Pancreas (tissue), 10 donors: ENCODE data around the gene EBF3. TPM values are rescaled to one million over a fixed set of nuclear protein-coding genes. Genes with fewer than 3 reads are reported as not detected.

Source experiments
- ATAC-seq, 4 donors: fragments of 200-7000 bp; cut with Tn5 transposase; one replicate each; pipeline versions ENCODE4 v1.8.0 to v1.9.1; 2020; ENCODE audit warnings: mild to moderate bottlenecking in 4 of 4, moderate library complexity in 4 of 4
- DNase-seq, 6 donors: peaks; one replicate each; pipeline ENCODE4 v3.0.0-alpha.2; 2020
- FAIRE-seq: peaks from 2 replicates; lab custom pipeline; 2012; peaks lifted over from hg19 to GRCh38; lab: Jason Lieb, UNC
- H3K27ac ChIP-seq, 4 donors: fragments of 200-600 bp; sonication (generic); 1 replicate in 3 of 4; 2 replicates in 1 of 4; pipeline versions ENCODE4 v1.5.0 to v1.8.0; 2020
- H3K27me3 ChIP-seq, 4 donors: fragments of 200-600 bp; one replicate each; pipeline ENCODE4 v1.8.0; 2021
- H3K36me3 ChIP-seq, 3 donors: fragments of 200-600 bp; sonication (generic) in 1 of 3; one replicate each; pipeline versions ENCODE4 v1.5.0 to v1.8.0; 2020 to 2021
- H3K4me1 ChIP-seq, 3 donors: fragments of 200-600 bp; one replicate each; pipeline ENCODE4 v1.8.0; 2021
- H3K4me3 ChIP-seq, 4 donors: fragments of 200-600 bp; sonication (generic) in 2 of 4; one replicate each; pipeline versions ENCODE4 v1.5.0 to v1.8.0; 2020 to 2021
- H3K9me3 ChIP-seq, 4 donors: fragments of 200-600 bp; one replicate each; pipeline ENCODE4 v1.8.0; 2021
- WGBS, 2 donors: extraction: QIAGEN DNeasy Blood & Tissue Kit; methylation state at CpG; one replicate each; pipeline ENCODE4 v1.1.7; 2013; 5-methylcytosine and 5-hydroxymethylcytosine counted together
- intact Hi-C, 3 donors: fragments of 100-400 bp; cut with DNase I; formaldehyde crosslinking; loops; one replicate each; pipeline versions ENCODE4 v1.11.1 to v1.14.2; 2022
- polyA plus RNA-seq, 2 donors: library from polyadenylated mRNA; stranded (reverse); fragments of 200-250 nt; gene quantifications; one replicate each; pipeline ENCODE4 v1.2.3, GENCODE V29; 2013
- total RNA-seq, 6 donors: library from RNA; stranded (reverse); fragmentation: NEBNext Ultra II Directional in 4 of 6; extraction: Animal tissue kit (Norgen Biotek cat#: 25700) in 4 of 6; gene quantifications; one replicate each; pipeline versions ENCODE4 v1.2.1 to v1.2.4, GENCODE V29; 2021 to 2023
- TF ChIP-seq, protein P1 (sequence below), 4 donors: fragments of 200-600 bp; sonication (generic) in 3 of 4; IDR thresholded peaks; one replicate each; pipeline versions ENCODE4 v1.5.0 to v1.8.0; 2021; ENCODE audit warnings: antibody characterized with exemption in 4 of 4
- donor health status: healthy with polysubstance abuse.
- donor health status: DM: no; HTN: no; CAD: no; lungs with moderate emphysema.
- donor health status: DM: no; HTN: no; CAD: no.
- donor health status: control.
- donor health status: control.
- donor health status: Bipolar disorder and iron deficiency.
- donor health status: DM: yes; HTN: yes; CAD: no.
- donor health status: DM: no; HTN: no; CAD: no.
- donor health status: DM: no; HTN: no; CAD: no.
- donor health status: DM: yes; HTN: yes; CAD: no.

EBF3 gene
- total and polyA plus RNA-seq, 8 donors, result 0.47 to 1.5 (median 1.1) TPM

DNA sequence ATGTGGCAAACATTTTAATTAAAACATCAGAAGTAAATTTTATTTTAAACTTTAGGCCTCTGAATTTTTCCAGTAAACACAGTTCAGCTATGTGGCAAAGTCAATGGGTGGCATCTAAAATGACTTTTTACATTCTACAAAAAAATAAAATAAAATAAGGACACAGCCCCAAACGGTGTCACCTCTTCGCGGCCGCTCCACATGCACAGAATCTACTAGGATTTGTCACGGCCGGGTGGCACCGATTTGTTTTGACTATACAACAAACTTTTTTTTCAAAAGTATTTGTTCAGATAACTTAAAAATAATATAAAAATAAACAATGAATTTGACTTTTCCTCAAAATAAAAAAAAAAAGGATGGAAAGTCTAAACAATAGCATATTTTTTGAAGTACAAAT, 127.8 kb downstream of the EBF3 start:
- intact Hi-C loops, result no loop called here
- no peak for DNase-seq
- Histone ChIP-seq H3K9me3 (no peaks in the 10 kb centered on the region), H3K27me3 (no peaks in the 10 kb centered on the region), H3K4me1 (no peaks in the 10 kb centered on the region), H3K27ac (no peak overlapping the region), H3K36me3 (no peaks in the 10 kb centered on the region), H3K4me3 (no peak overlapping the region)
- 93 to 95% methylated on average over 7 of the region's 7 CpGs for WGBS, 2 donors
- FAIRE-seq, result no peak
- no peak for ATAC-seq
- TF ChIP-seq, protein P1, sequence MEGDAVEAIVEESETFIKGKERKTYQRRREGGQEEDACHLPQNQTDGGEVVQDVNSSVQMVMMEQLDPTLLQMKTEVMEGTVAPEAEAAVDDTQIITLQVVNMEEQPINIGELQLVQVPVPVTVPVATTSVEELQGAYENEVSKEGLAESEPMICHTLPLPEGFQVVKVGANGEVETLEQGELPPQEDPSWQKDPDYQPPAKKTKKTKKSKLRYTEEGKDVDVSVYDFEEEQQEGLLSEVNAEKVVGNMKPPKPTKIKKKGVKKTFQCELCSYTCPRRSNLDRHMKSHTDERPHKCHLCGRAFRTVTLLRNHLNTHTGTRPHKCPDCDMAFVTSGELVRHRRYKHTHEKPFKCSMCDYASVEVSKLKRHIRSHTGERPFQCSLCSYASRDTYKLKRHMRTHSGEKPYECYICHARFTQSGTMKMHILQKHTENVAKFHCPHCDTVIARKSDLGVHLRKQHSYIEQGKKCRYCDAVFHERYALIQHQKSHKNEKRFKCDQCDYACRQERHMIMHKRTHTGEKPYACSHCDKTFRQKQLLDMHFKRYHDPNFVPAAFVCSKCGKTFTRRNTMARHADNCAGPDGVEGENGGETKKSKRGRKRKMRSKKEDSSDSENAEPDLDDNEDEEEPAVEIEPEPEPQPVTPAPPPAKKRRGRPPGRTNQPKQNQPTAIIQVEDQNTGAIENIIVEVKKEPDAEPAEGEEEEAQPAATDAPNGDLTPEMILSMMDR (IDR thresholded peaks at IDR 0.05), result no peak

- no peaks in the 10 kb centered on the region for H3K4me1 ChIP-seq
- TF ChIP-seq, protein P1 (IDR thresholded peaks at IDR 0.05), result no peak
- no peak overlapping the region for H3K4me3 ChIP-seq
- no peaks in the 10 kb centered on the region for H3K9me3 ChIP-seq
- DNase-seq (peak in 1 of 6 donors; percentile 24), FAIRE-seq (no peak), ATAC-seq (no peak)
- no peaks in the 10 kb centered on the region for H3K27me3 ChIP-seq
- intact Hi-C loops, result no loop called here
- WGBS, 2 donors, result 74 to 76% methylated on average over 15 of the region's 15 CpGs
- no peak overlapping the region for H3K27ac ChIP-seq
- no peaks in the 10 kb centered on the region for H3K36me3 ChIP-seq
These were observed 129.9 kb downstream of the EBF3 start for GRCh38 chr10:129833994-129834739.

DNA sequence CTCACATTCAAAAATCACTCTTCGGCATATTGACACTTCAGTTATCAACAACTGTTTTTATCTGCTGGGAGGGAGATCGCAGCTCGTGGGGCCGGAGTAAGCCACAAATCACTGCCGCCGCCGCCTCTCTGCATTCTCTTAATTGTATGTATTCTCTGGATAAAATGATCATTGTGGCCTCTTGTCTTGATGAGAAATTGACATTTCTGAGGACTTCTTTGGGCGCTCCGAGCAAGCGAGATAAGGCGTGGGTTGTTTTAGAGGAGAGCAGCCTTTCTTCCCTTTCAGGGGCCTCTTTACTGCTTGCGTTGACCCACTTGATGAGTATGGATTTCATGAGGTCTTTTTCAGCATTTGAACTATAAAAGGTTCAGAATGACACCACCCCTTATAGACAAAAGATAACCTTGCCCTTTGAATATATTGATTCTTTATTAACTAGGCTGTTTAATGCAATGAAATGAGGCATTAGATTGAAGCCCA, 130.6 kb downstream of the EBF3 start:
- Histone ChIP-seq H3K27me3 (no peaks in the 10 kb centered on the region), H3K4me1 (no peaks in the 10 kb centered on the region), H3K9me3 (no peaks in the 10 kb centered on the region), H3K27ac (no peak overlapping the region), H3K36me3 (no peaks in the 10 kb centered on the region), H3K4me3 (no peak overlapping the region)
- TF ChIP-seq, protein P1 (IDR thresholded peaks at IDR 0.05), result no peak
- no peak for FAIRE-seq
- intact Hi-C loops, result no loop called here
- no peak for ATAC-seq
- DNase-seq, result peak in 1 of 6 donors; percentile 13
- 59 to 76% methylated on average over 12 of the region's 12 CpGs for WGBS, 2 donors

GRCh38 chr10:129832573-129833467, 131.3 kb downstream of the EBF3 start:
- H3K36me3 ChIP-seq, result no peaks in the 10 kb centered on the region
- DNase-seq (peak in 1 of 6 donors; percentile 33), ATAC-seq (no peak), FAIRE-seq (no peak)
- H3K27ac ChIP-seq, result no peak overlapping the region
- WGBS, 2 donors, result 51 to 64% methylated on average over 22 of the region's 22 CpGs
- TF ChIP-seq, protein P1 (IDR thresholded peaks at IDR 0.05), result no peak
- H3K9me3 ChIP-seq, result no peaks in the 10 kb centered on the region
- H3K27me3 ChIP-seq, result no peaks in the 10 kb centered on the region
- H3K4me3 ChIP-seq, result no peak overlapping the region
- intact Hi-C loops, result no loop called here
- no peaks in the 10 kb centered on the region for H3K4me1 ChIP-seq
